OCI-LY7 (cell line): ENCODE measurements around the gene HES4. TPM values are rescaled to one million over a fixed set of nuclear protein-coding genes. Genes with fewer than 3 reads are reported as not detected.

Experiments used
- BruUV-seq: library from RNA; stranded (reverse); fragments of 400-500 nt; replicated peaks from 2 replicates; lab custom pipeline; 2021; lab: Mats Ljungman, UMichigan
- CTCF ChIA-PET: fragments of 300-600 bp; sonication (Branson Sonifier 250); formaldehyde crosslinking; loops from one replicate; lab custom pipeline; 2022; ENCODE audit warnings: antibody characterized with exemption; ENCODE audit not compliant: unreplicated experiment; lab: Charles Lee
- POLR2A ChIA-PET: fragments of 300-600 bp; sonication (Branson Sonifier 250); formaldehyde crosslinking; loops from one replicate; lab custom pipeline; 2022; ENCODE audit warnings: antibody characterized with exemption; lab: Charles Lee
- DNase-seq: peaks from one replicate; pipeline ENCODE4 v3.0.0-alpha.2; 2015; ENCODE audit warnings: low spot score
- H2AFZ ChIP-seq: fragments of 200-600 bp; sonication (generic), shearing (Covaris generic); 2 replicates; pipeline ENCODE4 v1.6.1; 2014; ENCODE audit warnings: mild to moderate bottlenecking, antibody characterized with exemption, low read length, moderate library complexity
- H3K27ac ChIP-seq: fragments of 200-600 bp; sonication (generic); 2 replicates; pipeline ENCODE4 v1.5.1; 2014; ENCODE audit warnings: mixed run types, low read depth, mild to moderate bottlenecking, moderate library complexity, low read length, inconsistent platforms; ENCODE audit not compliant: poor library complexity, severe bottlenecking
- H3K36me3 ChIP-seq: fragments of 200-600 bp; sonication (generic); 2 replicates; pipeline ENCODE4 v1.6.1; 2014; ENCODE audit warnings: mild to moderate bottlenecking, antibody characterized with exemption, low read length, moderate library complexity, mixed read lengths; ENCODE audit not compliant: insufficient read depth
- H3K4me1 ChIP-seq: fragments of 200-600 bp; sonication (generic); 2 replicates; pipeline ENCODE4 v1.5.1; 2014; ENCODE audit warnings: mild to moderate bottlenecking, low read length; ENCODE audit not compliant: insufficient read depth, poor library complexity, severe bottlenecking
- H3K4me2 ChIP-seq: fragments of 200-600 bp; sonication (generic); 2 replicates; pipeline ENCODE4 v1.6.1; 2014; ENCODE audit warnings: mild to moderate bottlenecking, low read length
- H3K4me3 ChIP-seq: fragments of 200-600 bp; sonication (generic); 2 replicates; pipeline ENCODE4 v1.5.1; 2014; ENCODE audit warnings: mild to moderate bottlenecking, low read depth, low read length; ENCODE audit not compliant: poor library complexity, severe bottlenecking
- H3K79me2 ChIP-seq: fragments of 200-600 bp; sonication (generic); 2 replicates; pipeline ENCODE4 v1.6.1; 2016; ENCODE audit warnings: low read depth, mild to moderate bottlenecking, low read length, moderate library complexity, mixed read lengths; ENCODE audit not compliant: insufficient read depth
- H3K9me2 ChIP-seq: fragments of 200-600 bp; sonication (generic); 2 replicates; pipeline ENCODE4 v1.6.1; 2016; ENCODE audit warnings: mild to moderate bottlenecking, low read length, mixed read lengths; ENCODE audit not compliant: insufficient read depth
- H3K9me3 ChIP-seq: fragments of 200-600 bp; sonication (generic); 2 replicates; pipeline ENCODE4 v1.6.1; 2014; ENCODE audit warnings: mild to moderate bottlenecking, mixed run types, low read length, mixed read lengths
- H4K20me1 ChIP-seq: fragments of 200-600 bp; sonication (generic); 2 replicates; pipeline ENCODE4 v1.6.1; 2014; ENCODE audit warnings: mild to moderate bottlenecking, antibody characterized with exemption, low read length, moderate library complexity, mixed read lengths; ENCODE audit not compliant: insufficient read depth
- EZH2phosphoT487 ChIP-seq: fragments of 200-600 bp; sonication (generic); IDR thresholded peaks from 2 replicates; pipeline ENCODE4 v1.6.1; 2018; ENCODE audit warnings: low read depth, borderline replicate concordance, mild to moderate bottlenecking, mixed run types, antibody characterized with exemption, low read length, moderate library complexity, mixed read lengths
- intact Hi-C: fragments of 100-400 bp; cut with micrococcal nuclease; formaldehyde crosslinking; loops from one replicate; pipeline ENCODE4 v1.10.0; 2022; ENCODE audit not compliant: unreplicated experiment
- total RNA-seq, 2 experiments: library from RNA; depleted of rRNA in 1 of 2; stranded (reverse); fragments of >200 nt in 1 of 2; shearing (Covaris generic) in 1 of 2; gene quantifications; 2 replicates each; pipeline ENCODE4 v1.2.3, GENCODE V29; 2014 to 2022
- TF ChIP-seq, protein P1 (sequence below): fragments of 200-600 bp; sonication (generic); conservative IDR thresholded peaks from 2 replicates; pipeline ENCODE4 v1.5.1; 2014; ENCODE audit warnings: mild to moderate bottlenecking, antibody characterized with exemption, low read length, moderate library complexity, mixed read lengths

HES4 gene
- total RNA-seq, 2 experiments from 2014 or later = not detected

DNA sequence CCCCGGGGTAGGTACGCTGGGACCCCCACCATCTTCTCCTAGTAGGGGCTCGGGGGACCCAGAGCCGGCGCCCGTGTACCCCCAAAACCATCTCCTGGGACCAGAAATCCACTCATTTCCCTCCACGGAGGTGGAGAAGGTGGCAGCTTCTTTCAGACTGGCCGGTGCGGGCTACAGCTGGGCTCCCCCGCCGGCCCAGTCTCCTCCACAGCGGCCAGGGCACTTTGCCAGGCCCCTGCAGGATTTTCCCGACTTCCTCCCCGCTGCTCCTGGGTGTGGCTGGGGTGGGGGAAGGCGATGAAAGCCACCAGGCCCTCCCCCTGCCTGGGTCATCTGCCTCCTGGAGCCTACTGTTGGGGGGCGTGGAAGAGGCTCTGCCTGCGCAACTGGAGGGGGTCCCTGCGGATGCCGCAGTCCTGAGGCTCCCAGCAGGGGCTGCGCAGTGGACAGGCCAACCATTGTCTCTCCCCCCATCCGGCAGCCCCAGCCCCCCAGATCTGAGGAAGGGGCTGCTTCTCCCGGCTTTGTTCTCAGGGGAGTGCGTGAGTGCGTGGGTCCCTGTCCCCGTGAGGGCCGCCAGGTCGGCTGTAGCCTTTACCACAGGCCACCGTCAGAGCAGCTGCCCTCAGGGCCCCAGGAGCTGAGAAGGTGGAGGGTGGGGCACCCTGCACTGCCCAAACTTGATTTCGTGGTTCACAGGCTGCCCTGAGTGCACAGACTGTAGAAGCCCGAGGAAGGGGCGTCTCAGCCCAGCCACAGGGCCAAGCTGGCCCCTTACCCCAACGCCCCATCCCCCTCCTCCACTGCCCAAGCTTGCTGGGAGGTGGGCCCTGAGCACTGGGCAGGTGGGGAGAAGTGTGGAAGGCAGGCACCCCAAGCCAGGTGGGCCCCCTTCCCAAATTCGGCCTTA is 21.4 kb upstream of the HES4 start:
- no peaks in the 10 kb centered on the region for H4K20me1 ChIP-seq
- intact Hi-C loops = no loop called here
- H3K4me1 ChIP-seq = peaks cover 6% of the 10 kb centered on the region
- no peaks in the 10 kb centered on the region for H3K9me3 ChIP-seq
- no peak overlapping the region for H3K4me3 ChIP-seq
- no peak overlapping the region for H3K27ac ChIP-seq
- H3K79me2 ChIP-seq = no peaks in the 10 kb centered on the region
- BruUV-seq = no TSS peak
- H3K9me2 ChIP-seq = no peaks in the 10 kb centered on the region
- no peak for DNase-seq
- no peak overlapping the region for H2AFZ ChIP-seq
- ChIA-PET POLR2A (no interaction called here), CTCF (interaction anchor here (0.6 kb wide), 1 partner anchor 88 kb away, joined by 3 read pairs; no protein-coding TSS in a partner anchor)
- no peak for TF ChIP-seq EZH2phosphoT487
- TF ChIP-seq, protein P1, sequence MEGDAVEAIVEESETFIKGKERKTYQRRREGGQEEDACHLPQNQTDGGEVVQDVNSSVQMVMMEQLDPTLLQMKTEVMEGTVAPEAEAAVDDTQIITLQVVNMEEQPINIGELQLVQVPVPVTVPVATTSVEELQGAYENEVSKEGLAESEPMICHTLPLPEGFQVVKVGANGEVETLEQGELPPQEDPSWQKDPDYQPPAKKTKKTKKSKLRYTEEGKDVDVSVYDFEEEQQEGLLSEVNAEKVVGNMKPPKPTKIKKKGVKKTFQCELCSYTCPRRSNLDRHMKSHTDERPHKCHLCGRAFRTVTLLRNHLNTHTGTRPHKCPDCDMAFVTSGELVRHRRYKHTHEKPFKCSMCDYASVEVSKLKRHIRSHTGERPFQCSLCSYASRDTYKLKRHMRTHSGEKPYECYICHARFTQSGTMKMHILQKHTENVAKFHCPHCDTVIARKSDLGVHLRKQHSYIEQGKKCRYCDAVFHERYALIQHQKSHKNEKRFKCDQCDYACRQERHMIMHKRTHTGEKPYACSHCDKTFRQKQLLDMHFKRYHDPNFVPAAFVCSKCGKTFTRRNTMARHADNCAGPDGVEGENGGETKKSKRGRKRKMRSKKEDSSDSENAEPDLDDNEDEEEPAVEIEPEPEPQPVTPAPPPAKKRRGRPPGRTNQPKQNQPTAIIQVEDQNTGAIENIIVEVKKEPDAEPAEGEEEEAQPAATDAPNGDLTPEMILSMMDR = no peak
- no peaks in the 10 kb centered on the region for H3K36me3 ChIP-seq
- H3K4me2 ChIP-seq = 0 out of 2 replicates have a peak overlapping the region, but pooled peaks have one; percentile 60

DNA sequence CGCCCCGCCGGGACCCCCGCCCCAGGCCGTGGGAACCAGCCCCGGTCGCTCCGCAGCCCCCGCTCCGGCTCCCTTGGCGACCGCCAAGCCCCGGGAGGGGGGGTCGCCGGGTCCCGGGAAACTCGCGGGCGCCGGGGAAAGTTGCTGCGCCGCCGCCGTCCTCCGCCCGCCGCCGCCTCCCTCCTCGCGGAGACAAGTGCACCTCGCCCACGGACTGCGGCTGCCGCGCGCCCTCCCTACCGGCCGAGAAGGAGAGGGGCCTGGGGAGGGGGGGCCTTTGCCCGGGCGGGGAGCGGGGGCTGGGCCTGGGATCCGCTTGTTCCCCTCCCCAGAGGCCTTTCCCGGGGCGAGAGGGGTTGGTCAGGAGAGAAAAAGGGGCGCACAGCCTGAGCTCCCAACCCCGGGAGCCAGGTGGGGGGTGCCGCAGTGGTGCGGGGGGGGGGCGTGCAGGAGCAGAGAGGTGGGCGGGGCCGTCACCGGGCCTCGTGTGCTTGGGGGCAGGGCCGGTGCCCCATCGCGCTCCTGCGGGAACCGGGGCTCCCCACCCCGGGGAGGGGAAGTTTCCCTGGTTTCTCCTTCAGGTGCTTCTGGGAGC is 20.6 kb upstream of the HES4 start:
- H3K36me3 ChIP-seq = no peaks in the 10 kb centered on the region
- ChIA-PET CTCF (no interaction called here), POLR2A (no interaction called here)
- peaks cover 6% of the 10 kb centered on the region for H3K4me1 ChIP-seq
- H3K9me3 ChIP-seq = no peaks in the 10 kb centered on the region
- peak overlapping the region; percentile 60 for H3K4me2 ChIP-seq
- TF ChIP-seq EZH2phosphoT487 = no peak
- TF ChIP-seq, protein P1 = no peak
- no TSS peak for BruUV-seq
- no peak overlapping the region for H3K27ac ChIP-seq
- H3K9me2 ChIP-seq = no peaks in the 10 kb centered on the region
- no peaks in the 10 kb centered on the region for H3K79me2 ChIP-seq
- H3K4me3 ChIP-seq = peak overlapping the region; percentile 55
- no peak for DNase-seq
- intact Hi-C loops = no loop called here
- no peaks in the 10 kb centered on the region for H4K20me1 ChIP-seq
- no peak overlapping the region for H2AFZ ChIP-seq
